HG02973 (cell line): ENCODE measurements around the gene PIGO.

Experiments
- ATAC-seq: cut with Tn5 transposase; IDR thresholded peaks from one replicate; pipeline ENCODE4 v1.9.1; 2021; ENCODE audit warnings: moderate library complexity; ENCODE audit not compliant: unreplicated experiment

Gene PIGO

DNA sequence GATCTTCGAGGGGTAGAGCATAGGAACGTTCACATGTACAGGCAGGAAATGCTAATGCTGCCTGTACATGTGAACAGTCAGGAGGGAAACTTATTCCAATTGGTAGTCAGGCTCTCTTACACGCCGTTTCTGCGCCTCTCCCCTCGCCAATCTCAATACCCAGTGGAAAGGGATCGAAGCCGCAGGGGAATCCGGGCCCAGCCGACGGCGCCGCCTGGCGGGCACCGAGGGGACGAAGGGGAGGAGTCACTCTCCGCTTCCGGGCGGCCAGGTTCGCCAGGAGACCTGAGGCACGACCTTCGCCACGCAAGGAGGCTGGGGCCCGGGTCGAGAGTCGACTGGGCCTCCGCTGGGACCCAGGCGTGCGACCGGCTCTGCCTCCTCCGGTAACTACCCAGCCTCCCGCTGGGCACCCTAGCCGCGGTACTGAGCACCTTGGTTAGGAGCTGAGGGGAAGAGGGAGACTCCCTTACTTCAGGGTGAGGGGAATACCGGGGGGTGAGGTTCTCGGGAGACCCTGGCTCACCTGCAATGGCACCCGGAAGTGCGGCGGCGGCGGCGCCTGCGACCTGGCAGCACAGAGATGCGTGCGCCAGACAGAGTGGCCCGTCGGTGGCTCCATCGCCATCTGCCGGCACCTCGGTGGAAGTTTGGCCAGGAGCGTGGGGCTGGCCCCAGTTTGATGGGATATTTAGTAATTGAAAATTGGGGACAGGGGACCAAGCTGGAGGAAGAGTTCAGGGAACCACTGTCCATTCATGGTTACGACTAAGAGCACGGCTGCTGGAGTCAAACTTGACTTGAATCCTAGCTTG, at the start of gene PIGO:
PIGO (minus strand) TSS at position 557 of the 815 bp plus-strand sequence. CDS start 1,026 bp downstream, outside the sequence.
- peak; percentile 78 for ATAC-seq

DNA sequence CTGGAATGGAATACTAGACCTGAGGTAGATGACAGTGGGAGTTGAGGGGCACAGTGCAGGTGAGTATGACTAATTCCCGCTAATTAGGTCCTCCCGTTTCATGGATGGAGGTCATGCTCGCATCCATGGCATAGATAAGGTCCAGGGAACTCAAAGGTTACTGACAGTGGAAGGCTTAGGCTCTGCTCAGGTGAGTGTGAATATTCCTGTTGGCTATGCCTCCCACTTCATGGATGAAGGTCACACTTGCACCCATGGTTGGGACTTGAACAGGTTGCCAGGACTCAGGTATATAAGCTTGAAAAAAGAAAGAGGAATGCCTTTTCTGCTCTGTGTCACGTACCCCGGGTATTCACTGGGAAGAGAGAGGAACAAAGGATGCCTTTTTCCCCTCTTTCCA, 45.6 kb upstream of the PIGO start:
- no peak for ATAC-seq

DNA sequence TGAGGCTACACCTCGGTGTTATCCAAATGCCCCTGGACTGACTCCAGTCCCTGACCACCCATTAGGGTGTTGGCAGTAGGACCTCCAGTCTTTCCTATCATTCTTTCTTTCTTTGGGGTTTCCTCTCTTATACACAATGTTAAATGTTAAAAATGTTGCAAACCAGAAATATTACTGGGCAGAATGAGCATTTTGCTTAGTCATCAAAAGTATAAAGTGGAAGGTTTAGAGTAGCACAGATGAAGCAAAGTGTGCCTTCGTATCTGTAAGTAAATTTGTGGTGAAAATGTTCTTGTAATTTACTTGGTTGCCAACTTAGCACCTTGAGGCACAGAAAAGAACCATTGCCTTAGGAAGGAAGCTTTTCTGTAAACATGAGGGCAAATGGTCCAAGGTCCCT, 43.7 kb upstream of the PIGO start:
- no peak for ATAC-seq

DNA sequence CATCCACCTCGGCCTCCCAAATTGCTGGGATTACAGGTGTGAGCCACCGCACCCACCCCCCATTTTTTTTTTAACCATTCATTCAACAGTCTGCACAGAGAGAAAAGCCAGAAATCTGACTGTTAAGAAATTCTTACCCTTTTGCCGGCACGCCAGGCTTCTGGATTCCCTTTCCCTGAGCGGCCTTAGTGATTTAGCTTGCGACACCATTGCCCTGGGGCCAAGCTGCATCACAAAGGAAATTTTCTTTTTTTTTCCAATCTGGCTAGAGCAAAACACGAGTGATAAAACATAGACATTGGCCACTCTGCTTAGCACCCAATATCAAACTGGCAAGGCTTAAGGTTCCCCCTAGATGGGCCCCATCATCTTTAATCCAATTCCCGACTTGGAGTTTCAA, 40.5 kb upstream of the PIGO start:
- no peak for ATAC-seq

DNA sequence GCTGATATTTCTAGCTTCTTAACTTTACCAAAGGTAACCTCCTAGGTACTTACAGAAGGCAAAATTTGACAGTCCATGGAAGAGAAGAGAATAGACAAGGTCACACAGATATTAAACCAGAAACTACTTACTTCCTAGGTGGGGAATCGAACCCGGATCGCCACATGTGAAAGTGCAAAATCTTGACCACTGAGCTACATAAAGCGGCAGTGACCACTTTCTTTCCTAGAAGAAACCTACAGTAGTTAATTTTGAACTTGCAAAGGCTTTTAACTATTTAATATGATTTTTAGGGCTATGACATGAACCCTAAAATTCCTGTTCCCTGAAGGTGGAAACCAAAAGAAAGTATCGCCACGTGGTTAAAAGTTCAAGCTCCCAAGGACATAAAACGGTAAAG, 39.6 kb upstream of the PIGO start:
- ATAC-seq = no peak

DNA sequence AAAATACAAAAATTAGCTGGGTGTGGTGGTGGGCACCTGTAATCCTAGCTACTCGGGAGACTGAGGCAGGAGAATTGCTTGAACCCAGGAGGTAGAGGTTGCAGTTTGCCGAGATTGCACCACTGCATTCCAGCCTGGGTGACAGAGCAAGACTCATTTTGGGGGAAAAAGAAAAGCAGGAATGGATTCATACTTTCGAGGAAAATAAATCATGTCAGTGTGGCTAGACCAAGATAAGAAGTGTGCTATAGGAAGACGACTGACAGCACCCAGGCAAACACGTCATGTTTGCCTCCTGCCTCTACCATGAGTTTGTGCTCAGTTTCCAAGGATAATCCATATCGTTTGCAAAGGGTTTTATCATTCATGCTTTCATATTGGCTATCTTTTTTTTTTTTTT, 38.5 kb upstream of the PIGO start:
- ATAC-seq = no peak

DNA sequence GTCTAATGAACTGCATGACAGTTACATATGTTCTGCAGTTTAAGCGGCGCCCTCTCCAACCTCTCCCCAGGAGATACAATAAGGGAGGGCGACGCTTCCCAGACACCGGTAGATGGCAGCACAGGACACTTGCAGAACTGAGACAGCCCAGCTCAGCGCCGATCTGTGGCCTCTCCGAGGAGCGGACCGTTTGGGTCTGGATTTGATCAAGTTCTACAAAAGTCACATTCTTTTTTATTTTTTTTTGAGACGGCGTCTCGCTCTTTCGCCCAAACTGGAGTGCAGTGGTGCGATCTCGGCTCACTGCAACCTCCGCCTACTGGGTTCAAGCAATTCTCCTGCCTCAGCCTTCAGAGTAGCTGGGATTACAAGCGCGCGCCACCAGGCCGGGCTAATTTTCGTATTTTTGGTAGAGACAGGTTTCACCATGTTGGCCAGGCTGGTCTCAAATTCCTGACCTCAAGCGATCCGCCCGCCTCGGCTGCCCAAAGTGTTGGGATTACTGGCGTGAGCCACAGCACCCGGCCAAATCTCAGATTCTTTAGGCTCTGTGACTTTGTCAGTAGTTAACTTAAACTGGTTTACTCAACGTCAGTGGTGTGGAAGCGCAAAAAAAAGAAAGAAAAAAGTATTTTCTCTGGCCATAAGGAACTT, 20.6 kb upstream of the PIGO start:
- ATAC-seq = peak; percentile 39

DNA sequence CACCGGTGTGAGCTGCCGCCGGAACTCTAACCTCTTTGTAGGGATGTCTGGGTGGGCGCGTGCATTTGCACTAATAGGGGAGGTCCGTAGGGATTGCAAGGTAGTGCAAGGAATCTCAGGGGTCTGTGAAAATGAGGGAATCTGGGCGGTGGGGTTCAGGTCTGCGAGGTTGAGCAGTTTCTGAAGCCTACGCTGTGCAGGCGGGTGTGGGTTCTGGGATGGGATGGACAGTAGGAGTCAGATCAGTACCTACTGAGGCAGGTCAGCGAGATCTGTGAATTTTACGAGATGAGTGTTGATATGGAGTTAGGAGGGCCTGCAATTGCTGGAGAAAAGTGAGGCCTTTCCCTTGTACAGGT, 20.1 kb upstream of the PIGO start:
- no peak for ATAC-seq

DNA sequence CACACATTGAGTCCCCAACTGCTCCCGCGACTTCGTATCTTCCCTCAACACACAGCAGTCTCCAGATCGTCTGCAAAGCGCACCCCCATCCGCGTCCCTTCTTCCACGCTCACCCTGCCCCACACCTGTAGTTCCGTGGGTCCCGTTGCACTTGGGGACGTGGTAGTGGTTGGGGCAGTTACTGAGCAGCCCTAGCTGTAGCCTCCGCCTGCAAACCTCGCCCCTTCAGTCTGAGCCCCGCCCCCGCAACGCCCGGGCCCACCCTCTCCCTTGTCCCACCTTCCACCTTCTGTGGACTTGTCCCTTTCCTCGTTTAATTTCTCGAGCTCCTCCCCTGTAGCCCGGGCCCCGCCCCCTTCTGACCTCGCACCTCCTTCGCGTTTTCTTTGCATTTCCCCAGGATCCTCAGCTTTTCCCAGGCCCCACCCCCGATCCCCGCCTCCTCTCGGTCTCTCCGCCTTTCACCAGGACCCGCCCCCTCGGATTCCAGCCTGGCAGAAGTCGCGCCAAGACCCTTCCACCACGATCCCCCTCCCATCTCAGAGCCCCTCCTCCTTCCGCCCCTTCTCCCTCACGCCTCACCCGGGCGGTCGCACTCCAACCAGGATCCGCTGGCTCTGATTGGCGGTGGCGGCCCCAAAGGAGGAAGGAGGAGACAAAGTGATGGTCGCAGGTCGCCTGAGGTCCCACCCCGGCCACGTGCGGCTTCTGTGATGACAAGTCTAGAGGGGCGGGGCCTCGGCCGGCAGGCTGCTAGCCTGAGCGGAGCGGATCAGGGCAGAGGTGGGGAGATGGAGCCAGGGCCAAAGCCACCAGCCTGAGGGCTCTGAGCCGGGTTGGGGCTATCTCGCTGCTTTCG, 19.5 kb upstream of the PIGO start, which contains the start of gene ATOSB:
ATOSB (minus strand) TSS at position 183 of the 859 bp plus-strand sequence. CDS start 7,588 bp downstream, outside the sequence.
- peak; percentile 48 for ATAC-seq

DNA sequence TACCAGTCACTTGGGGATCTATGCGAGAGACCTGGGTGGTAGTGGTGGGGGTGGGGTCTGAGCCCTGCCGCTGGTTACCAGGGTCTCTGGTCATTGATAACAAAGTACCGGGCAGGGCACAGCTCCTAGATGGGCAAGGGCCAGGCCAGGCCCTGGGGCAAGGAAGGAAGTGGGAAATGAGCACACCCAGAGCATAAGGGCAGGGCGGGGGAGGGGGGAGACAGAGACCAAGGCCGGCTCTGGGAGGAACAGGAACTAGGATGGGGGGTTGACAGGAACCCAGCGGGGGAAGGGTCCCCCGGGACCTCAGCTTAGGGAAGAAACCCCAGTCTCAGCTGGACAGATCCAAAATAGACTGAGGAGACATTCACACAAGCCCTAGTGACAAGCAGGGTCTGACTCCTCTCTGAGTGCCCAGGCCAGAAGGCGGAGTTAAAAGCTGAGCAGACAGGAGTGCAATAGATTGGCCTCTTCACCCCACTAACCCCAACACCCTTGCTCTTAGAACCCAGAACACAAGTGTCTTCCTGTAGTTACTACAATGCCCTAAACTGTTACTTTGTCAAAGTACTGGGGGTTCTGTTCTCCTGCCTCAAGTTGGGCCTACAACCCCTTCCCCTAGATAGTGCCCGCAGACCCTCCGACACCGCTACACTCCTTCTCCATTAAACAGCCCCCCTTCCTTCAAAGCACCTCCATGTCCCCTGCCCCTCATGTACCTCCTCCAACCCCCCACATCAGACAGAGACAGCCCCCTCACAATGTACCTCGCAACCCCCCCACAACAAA, 18.6 kb upstream of the PIGO start:
- ATAC-seq = no peak

DNA sequence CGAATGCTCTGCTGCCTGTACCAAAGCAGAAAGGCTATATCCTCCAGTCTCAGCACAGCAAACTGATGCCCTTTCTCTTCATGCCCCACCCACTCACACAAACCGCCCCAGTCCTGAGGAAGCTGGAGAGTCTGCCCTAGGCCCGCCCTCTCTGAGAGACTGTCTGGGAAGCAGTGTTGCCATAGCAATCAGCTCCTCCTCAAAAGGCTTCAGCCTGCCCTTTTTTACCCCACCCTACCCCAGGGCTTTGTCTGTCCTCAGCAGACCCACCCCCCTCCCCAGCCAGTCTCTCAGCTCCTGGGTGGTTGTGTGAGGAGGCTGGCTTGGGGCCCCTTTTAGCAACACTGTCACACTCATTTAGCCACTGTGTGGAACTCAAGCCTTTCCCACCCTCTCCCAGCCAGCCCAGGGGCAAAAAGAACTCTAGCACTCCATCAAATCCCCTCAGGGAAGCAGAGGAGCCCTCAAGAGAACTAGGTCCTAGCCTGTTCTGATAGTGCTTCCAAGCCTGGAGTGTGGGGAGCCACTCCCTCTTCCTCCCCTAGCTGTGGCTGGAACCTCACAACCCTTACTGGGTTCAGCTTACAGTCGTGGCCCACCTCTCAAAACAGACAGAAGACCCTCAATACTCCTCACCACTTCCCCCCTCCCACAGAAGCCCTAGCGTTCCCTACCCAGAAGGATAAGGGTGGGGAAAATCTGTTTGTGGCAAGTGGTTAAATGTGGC, 17.9 kb upstream of the PIGO start:
- no peak for ATAC-seq

DNA sequence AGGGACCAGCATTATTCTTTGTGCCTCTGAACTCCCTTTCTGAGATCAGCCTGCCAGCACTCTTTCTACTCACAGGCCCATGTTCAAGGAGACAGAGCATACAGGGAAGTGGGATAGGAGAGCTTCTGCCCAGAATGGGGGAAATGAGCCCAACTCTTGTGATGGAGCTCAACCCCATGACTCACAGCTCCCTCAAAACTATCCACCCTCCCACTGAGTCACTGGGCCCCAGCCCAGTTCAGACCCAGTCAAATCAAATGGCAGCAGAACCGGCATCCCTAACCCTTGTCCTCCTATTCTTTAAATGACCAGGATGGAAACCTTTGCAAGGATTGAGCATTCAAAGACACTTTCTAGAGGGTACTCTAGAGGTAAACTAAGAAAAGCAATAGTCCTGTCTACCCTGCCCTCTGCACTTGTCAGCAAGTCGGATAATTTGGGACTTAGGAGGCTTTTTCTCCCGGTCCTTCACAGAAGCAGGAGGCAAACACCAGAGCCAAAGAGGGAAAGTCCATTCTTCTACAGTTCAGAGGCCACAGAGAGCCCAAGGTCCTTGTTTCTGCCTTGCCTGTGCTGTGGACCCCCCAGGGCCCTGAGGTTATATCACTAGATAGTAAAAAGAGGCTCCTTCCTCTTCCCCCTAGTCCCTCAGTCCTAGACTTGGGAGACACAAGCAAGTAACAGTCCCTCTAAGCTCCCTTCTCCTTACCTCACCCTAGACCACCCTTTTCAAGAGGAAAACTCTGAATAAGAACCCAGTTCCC, 16.0 kb upstream of the PIGO start:
- ATAC-seq = no peak

DNA sequence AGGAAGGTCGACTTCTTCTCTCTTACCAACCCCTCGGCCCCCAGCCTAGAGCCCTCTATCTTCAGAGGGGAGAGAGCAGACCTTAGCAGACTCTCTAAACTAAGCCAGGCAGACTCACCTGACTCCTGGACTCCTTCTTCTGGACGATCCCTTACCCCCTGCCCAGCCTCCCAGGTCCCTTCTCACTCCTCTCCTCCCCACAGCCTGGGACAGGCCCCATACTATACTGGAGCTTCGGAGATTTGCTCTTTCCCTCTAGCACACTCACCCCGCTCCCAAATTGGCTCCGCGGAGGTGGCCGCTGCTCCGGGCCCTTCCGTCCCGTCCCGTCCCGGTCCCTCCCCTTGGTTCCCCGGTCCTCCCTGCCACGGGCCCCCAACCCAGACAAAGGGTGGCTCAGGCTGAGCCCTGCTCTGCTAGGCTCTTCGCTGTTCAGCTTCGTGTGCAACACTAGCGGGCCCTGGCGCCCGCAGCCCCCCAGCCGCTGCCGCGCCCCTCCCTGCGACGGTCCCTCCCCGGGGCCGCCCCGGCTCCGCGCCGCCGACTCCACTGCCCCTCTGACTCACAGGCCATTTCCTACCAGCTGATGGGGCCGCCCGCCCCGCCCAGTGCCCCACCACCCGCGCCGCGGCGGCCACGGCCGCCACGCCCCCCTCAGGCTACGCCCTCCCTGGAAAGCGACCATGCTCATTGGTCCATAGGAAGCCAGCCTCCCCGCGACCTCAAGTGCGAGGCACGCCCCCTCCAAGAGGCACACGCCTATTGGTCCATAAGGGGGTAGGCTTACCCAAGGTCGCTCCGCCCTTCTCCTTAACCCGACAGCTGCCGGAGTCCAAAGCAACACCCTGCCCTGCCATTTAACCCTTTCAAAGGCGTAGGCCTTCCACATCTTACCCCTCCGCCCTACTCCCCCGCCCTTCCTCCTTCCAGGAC, 14.9 kb upstream of the PIGO start:
- ATAC-seq = peak; percentile 59

DNA sequence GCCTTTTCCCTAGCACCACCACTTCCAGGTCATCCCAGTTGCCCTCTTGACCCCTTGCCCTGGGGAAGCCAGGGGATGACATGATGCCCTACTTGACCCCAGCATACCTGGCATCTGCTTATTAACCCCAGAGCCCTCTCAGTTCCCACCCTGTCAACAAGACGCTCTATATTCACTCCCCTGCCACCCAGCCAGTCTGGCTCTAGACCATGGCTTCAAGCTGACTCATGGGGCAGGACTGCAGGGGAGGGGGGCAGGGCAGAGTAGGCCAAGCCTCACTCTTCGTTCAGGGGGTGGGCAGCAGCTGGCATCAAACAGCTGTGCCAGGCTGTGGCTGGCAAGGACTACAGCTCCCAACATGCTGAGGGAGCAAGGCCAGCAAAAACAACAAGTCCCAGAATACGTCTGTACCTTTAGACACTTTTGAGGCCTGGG, 14.0 kb upstream of the PIGO start:
- ATAC-seq = no peak

DNA sequence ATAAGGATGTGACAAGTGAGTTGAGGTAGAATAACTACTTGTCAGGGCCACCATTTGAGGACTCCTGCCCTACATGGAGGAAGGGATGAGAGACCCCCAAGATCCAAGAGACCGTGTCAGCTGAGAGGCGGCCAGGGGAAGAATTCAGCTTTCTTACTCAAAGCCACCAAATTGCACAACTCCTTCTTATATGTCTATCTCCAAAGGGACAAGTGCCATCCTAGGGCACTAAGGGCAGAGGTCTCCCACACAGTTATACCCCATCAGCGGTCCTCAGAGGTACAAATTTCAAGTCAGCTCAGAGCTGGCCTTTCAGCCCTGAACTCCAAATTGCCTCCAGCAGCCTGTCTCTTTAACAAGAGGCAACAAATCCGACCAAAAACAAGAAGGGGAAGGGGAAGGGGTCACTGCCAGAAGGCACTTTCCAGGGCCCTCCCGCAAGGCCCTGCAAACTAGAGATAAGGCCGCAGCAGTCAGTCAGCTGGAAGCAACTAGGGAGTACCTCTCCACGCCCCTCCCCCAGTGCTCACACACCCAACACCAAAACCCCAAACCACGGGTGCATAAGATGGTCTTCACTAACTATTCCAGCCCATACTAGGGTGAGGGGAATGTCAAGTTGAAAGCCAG, 12.7 kb upstream of the PIGO start:
- no peak for ATAC-seq

DNA sequence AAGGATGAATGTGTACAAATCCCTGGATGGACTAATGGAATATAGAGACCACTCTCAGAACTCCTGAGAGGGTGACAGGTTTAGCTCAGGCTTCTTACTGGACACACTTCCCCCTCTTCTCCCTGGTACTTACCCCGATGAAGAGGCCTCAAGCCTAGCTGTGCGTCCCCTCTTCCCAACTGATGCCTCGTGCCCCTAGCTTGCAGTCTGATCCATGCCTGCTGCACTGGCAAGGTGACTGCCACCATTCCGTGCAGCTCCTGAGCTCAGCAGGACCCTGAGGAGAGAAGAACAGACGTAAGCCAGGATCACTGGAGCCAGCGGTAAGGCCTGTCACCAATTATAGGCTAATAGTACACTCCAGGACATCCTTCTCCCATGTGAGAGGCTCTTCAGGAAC, 12.1 kb upstream of the PIGO start:
- ATAC-seq = no peak
